Natural killer cell treated with Interleukin-12 subunit alpha and Interleukin-12 subunit beta and Interleukin-15 and Interleukin-18, amount 100 ng/mL, for 72 hours (primary cell): ENCODE data around the gene RHCG. TPM values are rescaled to one million over a fixed set of nuclear protein-coding genes. Genes with fewer than 3 reads are reported as not detected.

ENCODE experiments used
- ATAC-seq, 2 donors: fragments of 150-1000 bp; cut with Tn5 transposase in 1 of 2; sonication (Bioruptor Pico), chemical (Tn5 transposase) in 1 of 2; 2 replicates each; pipeline ENCODE4 v1.10.0; 2021
- DNase-seq: peaks from one replicate; pipeline ENCODE4 v3.0.0; 2022; ENCODE audit warnings: low spot score
- H3K27ac Mint-ChIP-seq, 2 donors: 1 replicate in 1 of 2; 2 replicates in 1 of 2; pipeline ENCODE4 v1.8.0; 2022; ENCODE audit warnings: mixed read lengths in 2 of 2, mild to moderate bottlenecking in 1 of 2, moderate library complexity in 1 of 2
- H3K27me3 Mint-ChIP-seq, 2 donors: 1 replicate in 1 of 2; 2 replicates in 1 of 2; pipeline ENCODE4 v1.8.0; 2022; ENCODE audit warnings: mixed read lengths in 2 of 2
- H3K36me3 Mint-ChIP-seq: one replicate; pipeline ENCODE4 v1.8.0; 2022; ENCODE audit warnings: mixed read lengths
- H3K4me1 Mint-ChIP-seq, 2 donors: 1 replicate in 1 of 2; 2 replicates in 1 of 2; pipeline ENCODE4 v1.8.0; 2022; ENCODE audit warnings: low read depth in 2 of 2, mixed read lengths in 2 of 2, mild to moderate bottlenecking in 1 of 2
- H3K4me3 Mint-ChIP-seq: one replicate; pipeline ENCODE4 v1.8.0; 2022; ENCODE audit warnings: mixed read lengths
- H3K9me3 Mint-ChIP-seq: 2 replicates; pipeline ENCODE4 v1.8.0; 2022; ENCODE audit warnings: mixed read lengths
- total RNA-seq, 2 donors: library from RNA; stranded (reverse); gene quantifications; one replicate each; pipeline ENCODE4 v1.2.3, GENCODE V29; 2022

RHCG gene
- total RNA-seq, 2 donors from 2014 or later, result not detected

- DNase-seq, result no peak
- no peaks in the 10 kb centered on the region for H3K36me3 Mint-ChIP-seq
- no peak overlapping the region for H3K4me3 Mint-ChIP-seq
- peaks cover 7 to 15% of the 10 kb centered on the region in 2 donors for H3K27me3 Mint-ChIP-seq
- H3K4me1 Mint-ChIP-seq, result no peaks in the 10 kb centered on the region
- peak in 1 of 2 donors; percentile 62 for ATAC-seq
- no peak overlapping the region for H3K27ac Mint-ChIP-seq
- H3K9me3 Mint-ChIP-seq, result no peaks in the 10 kb centered on the region
Observed at GRCh38 chr15:89457086-89457485, 39.3 kb downstream of the RHCG start.

- no peak for ATAC-seq
- no peak overlapping the region for H3K4me3 Mint-ChIP-seq
- DNase-seq, result no peak
- H3K9me3 Mint-ChIP-seq, result no peaks in the 10 kb centered on the region
- no peaks in the 10 kb centered on the region for H3K36me3 Mint-ChIP-seq
- no peak overlapping the region for H3K27ac Mint-ChIP-seq
- no peaks in the 10 kb centered on the region for H3K4me1 Mint-ChIP-seq
- H3K27me3 Mint-ChIP-seq, result peaks cover 18 to 21% of the 10 kb centered on the region in 2 donors
Observed at GRCh38 chr15:89455535-89455934, 40.8 kb downstream of the RHCG start.

DNA sequence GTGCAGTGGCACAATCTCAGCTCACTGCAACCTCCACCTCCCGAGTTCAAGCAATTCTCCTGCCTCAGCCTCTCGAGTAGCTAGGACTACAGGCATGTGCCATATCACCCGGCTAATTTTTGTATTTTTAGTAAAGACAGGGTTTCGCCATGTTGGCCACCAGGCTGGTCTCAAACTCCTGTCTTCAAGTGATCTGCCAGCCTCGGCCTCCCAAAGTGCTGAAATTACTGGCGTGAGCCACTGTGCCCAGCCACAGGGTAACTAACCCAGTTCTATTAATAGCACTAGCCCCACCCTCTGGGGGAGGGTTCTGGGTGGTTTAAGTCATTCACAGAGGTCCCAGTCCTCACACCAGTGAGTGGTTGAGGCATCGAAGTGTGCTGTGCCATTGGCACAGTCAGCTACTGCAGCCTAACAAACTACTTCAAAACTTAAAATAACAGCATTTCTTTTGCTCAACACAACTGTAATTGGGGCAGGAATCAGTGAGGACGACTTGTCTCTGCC, 44.0 kb downstream of the RHCG start:
- no peaks in the 10 kb centered on the region for H3K36me3 Mint-ChIP-seq
- H3K27me3 Mint-ChIP-seq, result peaks cover 23 to 28% of the 10 kb centered on the region in 2 donors
- H3K27ac Mint-ChIP-seq, result no peak overlapping the region
- DNase-seq, result no peak
- no peaks in the 10 kb centered on the region for H3K4me1 Mint-ChIP-seq
- ATAC-seq, result no peak
- H3K9me3 Mint-ChIP-seq, result no peaks in the 10 kb centered on the region
- H3K4me3 Mint-ChIP-seq, result no peak overlapping the region

DNA sequence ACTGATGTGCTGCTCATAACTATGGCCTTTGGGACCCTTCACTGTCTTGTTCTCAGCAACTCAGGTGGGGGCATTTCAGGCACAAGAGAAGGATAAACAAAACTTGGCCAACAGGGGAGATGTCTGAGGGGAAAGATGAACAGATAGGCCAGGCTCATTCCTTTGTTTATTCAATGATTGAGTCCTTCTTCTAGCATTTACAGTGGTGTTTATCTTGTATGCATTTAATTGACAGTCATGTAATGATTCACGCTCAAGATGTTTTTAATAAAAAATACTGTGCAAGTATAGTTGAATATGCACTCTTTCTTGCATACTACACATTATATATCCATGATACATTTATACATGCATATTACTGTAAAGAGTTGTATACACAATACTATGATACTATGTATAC, 44.5 kb downstream of the RHCG start:
- no peak for ATAC-seq
- H3K27me3 Mint-ChIP-seq, result peaks cover 26 to 28% of the 10 kb centered on the region in 2 donors
- H3K4me3 Mint-ChIP-seq, result no peak overlapping the region
- no peak overlapping the region for H3K27ac Mint-ChIP-seq
- H3K4me1 Mint-ChIP-seq, result no peaks in the 10 kb centered on the region
- H3K36me3 Mint-ChIP-seq, result no peaks in the 10 kb centered on the region
- DNase-seq, result no peak
- H3K9me3 Mint-ChIP-seq, result no peaks in the 10 kb centered on the region

DNA sequence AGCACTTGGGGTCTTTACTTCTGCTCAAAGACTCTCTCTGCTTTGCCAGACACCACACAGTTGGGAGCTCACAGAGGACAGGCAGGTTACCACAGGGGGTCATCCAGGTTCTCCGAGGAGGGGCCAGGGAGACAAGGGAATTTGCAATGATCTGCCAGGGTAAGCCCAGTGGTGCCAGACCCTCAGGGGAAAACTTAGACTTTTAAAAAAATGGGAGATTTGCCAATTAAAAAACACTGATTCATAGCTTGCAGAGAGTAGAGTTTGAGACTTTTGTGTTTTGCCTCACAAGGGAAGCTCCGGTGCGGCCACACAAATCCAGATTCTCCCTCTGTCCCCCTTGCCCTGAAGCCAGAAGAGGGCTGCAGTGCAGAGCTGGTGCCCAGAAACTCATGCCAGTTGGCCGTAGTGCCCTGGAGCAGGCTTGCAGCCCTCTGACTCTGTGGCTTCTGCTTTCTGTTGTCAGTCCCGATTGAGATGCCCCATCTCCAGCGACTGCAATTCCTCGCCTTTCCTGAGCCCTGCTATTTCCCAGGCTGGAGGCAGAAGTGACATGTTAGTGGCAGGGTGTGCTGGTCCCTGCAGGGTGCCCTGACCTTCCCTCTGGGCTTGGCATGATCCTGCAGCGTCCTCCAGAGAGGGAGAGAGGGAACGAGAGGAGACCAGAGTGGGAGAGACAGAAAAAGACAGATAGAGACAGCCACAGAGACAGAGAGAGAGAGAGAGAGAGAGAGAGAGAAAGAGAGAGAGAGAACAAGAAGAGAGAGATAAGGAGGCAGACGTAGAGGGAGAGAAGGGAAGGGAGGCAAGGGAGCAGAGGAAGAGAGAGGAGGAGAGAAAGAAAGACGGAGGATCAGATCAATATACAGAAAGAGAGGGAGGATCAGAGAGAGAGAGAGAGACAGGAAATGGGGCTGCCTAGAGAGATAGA, 46.0 kb downstream of the RHCG start:
- peaks cover 32 to 35% of the 10 kb centered on the region in 2 donors for H3K27me3 Mint-ChIP-seq
- H3K9me3 Mint-ChIP-seq, result no peaks in the 10 kb centered on the region
- H3K27ac Mint-ChIP-seq, result no peak overlapping the region
- no peaks in the 10 kb centered on the region for H3K36me3 Mint-ChIP-seq
- no peak overlapping the region for H3K4me3 Mint-ChIP-seq
- DNase-seq (no peak), ATAC-seq (no peak)
- H3K4me1 Mint-ChIP-seq, result no peaks in the 10 kb centered on the region

DNA sequence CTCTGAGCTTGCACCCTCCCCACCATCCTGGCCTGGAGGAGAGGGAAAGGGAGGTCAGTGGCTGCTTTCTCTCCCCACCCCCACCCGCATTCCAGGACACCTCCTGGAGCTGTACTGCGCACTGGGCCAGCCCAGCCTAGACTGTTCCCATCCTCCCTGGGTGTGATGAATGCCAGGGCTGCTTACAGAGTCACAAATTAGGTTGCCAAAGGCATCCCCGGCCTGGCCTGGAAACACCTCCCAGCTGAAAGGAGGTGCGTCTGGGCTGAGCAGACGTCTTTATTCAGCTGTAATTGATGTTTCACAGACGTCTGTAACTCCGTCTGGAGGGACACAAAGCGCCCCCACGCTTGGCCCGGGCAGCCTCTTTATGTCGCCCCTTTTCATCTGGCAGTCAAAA, 47.6 kb downstream of the RHCG start:
- H3K27me3 Mint-ChIP-seq, result peaks cover 33 to 39% of the 10 kb centered on the region in 2 donors
- no peak overlapping the region for H3K4me3 Mint-ChIP-seq
- ATAC-seq (no peak), DNase-seq (no peak)
- H3K9me3 Mint-ChIP-seq, result no peaks in the 10 kb centered on the region
- H3K27ac Mint-ChIP-seq, result no peak overlapping the region
- no peaks in the 10 kb centered on the region for H3K36me3 Mint-ChIP-seq
- no peaks in the 10 kb centered on the region for H3K4me1 Mint-ChIP-seq

- Mint-ChIP-seq H3K36me3 (no peaks in the 10 kb centered on the region), H3K4me1 (no peaks in the 10 kb centered on the region), H3K4me3 (no peak overlapping the region), H3K27ac (no peak overlapping the region), H3K27me3 (peaks cover 26 to 33% of the 10 kb centered on the region in 2 donors), H3K9me3 (no peaks in the 10 kb centered on the region)
- no peak for ATAC-seq
- DNase-seq, result no peak
Observed at GRCh38 chr15:89447676-89448075, 48.7 kb downstream of the RHCG start.

- no peak for DNase-seq
Observed at GRCh38 chr15:89446255-89446891, 50.0 kb downstream of the RHCG start.

DNA sequence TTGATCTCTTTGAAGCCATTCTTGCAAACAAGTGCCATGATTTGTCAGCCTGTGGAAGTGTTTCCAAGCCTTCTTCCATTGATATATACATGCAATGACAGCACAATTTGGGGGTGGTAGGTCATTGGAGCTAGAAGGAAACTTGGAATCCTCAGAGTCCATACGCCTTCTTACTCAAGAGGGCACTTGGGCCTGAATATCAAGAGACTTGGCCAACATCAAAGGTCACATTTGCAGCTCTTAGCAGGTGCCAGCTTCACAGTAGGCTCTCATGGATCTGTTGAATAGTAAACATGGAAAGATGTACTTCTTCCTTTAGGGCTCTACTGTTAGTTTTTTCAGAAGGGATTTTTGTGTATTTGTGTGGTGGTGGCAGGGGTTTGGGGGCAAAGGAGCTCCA, 50.9 kb downstream of the RHCG start:
- no peaks in the 10 kb centered on the region for H3K9me3 Mint-ChIP-seq
- no peak for ATAC-seq
- no peak for DNase-seq
- H3K4me1 Mint-ChIP-seq, result peaks cover 0 to 4% of the 10 kb centered on the region in 2 donors
- H3K36me3 Mint-ChIP-seq, result no peaks in the 10 kb centered on the region
- H3K4me3 Mint-ChIP-seq, result no peak overlapping the region
- no peak overlapping the region for H3K27ac Mint-ChIP-seq
- H3K27me3 Mint-ChIP-seq, result peaks cover 12 to 26% of the 10 kb centered on the region in 2 donors

More at GRCh38 chr15:89446255-89446891, 50.0 kb downstream of the RHCG start:
- no peaks in the 10 kb centered on the region for H3K9me3 Mint-ChIP-seq
- no peaks in the 10 kb centered on the region for H3K36me3 Mint-ChIP-seq
- no peak overlapping the region for H3K27ac Mint-ChIP-seq
- H3K4me1 Mint-ChIP-seq, result peaks cover 0 to 3% of the 10 kb centered on the region in 2 donors
- ATAC-seq, result no peak
- peaks cover 19 to 33% of the 10 kb centered on the region in 2 donors for H3K27me3 Mint-ChIP-seq
- no peak overlapping the region for H3K4me3 Mint-ChIP-seq

- no peak for DNase-seq
- Mint-ChIP-seq H3K36me3 (no peaks in the 10 kb centered on the region), H3K27ac (no peak overlapping the region), H3K4me1 (peaks cover 0 to 4% of the 10 kb centered on the region in 2 donors), H3K27me3 (peaks cover 11 to 28% of the 10 kb centered on the region in 2 donors), H3K4me3 (no peak overlapping the region), H3K9me3 (no peaks in the 10 kb centered on the region)
- no peak for ATAC-seq
Observed at GRCh38 chr15:89444241-89445225, 51.9 kb downstream of the RHCG start.

DNA sequence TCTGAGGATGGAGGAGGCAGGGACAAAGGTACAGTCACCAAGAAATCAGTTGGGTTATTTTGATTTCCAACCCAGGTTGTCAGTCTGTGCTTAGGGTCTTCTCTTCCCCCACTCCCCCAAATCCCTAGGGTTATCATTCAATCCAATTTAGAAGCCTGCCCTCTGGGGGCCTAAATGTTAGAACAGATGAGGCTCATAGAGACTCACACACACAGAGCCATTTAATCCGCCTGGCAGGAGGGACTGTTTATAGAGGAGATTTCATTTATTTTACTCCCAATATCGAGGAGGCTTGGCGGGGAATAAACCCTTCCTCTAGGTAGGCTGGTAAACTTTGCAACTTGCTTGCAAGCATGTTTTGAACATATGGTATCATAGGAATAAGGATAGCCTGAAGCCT, 52.8 kb downstream of the RHCG start:
- DNase-seq (no peak), ATAC-seq (no peak)
- peaks cover 0 to 4% of the 10 kb centered on the region in 2 donors for H3K4me1 Mint-ChIP-seq
- H3K27ac Mint-ChIP-seq, result no peak overlapping the region
- no peaks in the 10 kb centered on the region for H3K36me3 Mint-ChIP-seq
- H3K9me3 Mint-ChIP-seq, result no peaks in the 10 kb centered on the region
- H3K27me3 Mint-ChIP-seq, result peaks cover 13 to 30% of the 10 kb centered on the region in 2 donors
- no peak overlapping the region for H3K4me3 Mint-ChIP-seq

- ATAC-seq (peak in 1 of 2 donors; percentile 48), DNase-seq (no peak)
- Mint-ChIP-seq H3K27me3 (peaks cover 17 to 26% of the 10 kb centered on the region in 2 donors), H3K36me3 (no peaks in the 10 kb centered on the region), H3K9me3 (no peaks in the 10 kb centered on the region), H3K4me1 (peaks cover 0 to 4% of the 10 kb centered on the region in 2 donors), H3K27ac (no peak overlapping the region), H3K4me3 (no peak overlapping the region)
Observed at GRCh38 chr15:89442671-89443307, 53.6 kb downstream of the RHCG start.

GRCh38 chr15:89442155-89442554, 54.2 kb downstream of the RHCG start:
- H3K27ac Mint-ChIP-seq, result no peak overlapping the region
- ATAC-seq (no peak), DNase-seq (no peak)
- H3K36me3 Mint-ChIP-seq, result no peaks in the 10 kb centered on the region
- peaks cover 23 to 26% of the 10 kb centered on the region in 2 donors for H3K27me3 Mint-ChIP-seq
- no peaks in the 10 kb centered on the region for H3K9me3 Mint-ChIP-seq
- peaks cover 0 to 4% of the 10 kb centered on the region in 2 donors for H3K4me1 Mint-ChIP-seq
- H3K4me3 Mint-ChIP-seq, result no peak overlapping the region
